IMR-90 (cell line): ENCODE data around the gene TMEFF1. TPM values are rescaled to one million over a fixed set of nuclear protein-coding genes. Genes with fewer than 3 reads are reported as not detected.

Experiments used
- ATAC-seq: fragments of 200-7000 bp; cut with Tn5 transposase; 2 replicates; pipeline ENCODE4 v1.9.1; 2020; ENCODE audit warnings: low read depth, mild to moderate bottlenecking, moderate library complexity
- BruUV-seq: library from RNA; stranded (reverse); fragments of 400-500 nt; replicated peaks from 2 replicates; lab custom pipeline; 2021; lab: Mats Ljungman, UMichigan
- CTCF ChIA-PET: fragments of 300-600 bp; formaldehyde crosslinking; extraction: SDS; loops from one replicate; lab custom pipeline; 2021; ENCODE audit warnings: antibody characterized with exemption; lab: Yijun Ruan, JAX
- POLR2A ChIA-PET: fragments of 300-600 bp; sonication (Branson Sonifier 250); formaldehyde crosslinking; loops from one replicate; lab custom pipeline; 2022; ENCODE audit warnings: antibody characterized with exemption; ENCODE audit not compliant: unreplicated experiment; lab: Charles Lee
- DNase-seq: peaks from one replicate; pipeline ENCODE4 v3.0.0; 2013
- H2AFZ ChIP-seq: replicated peaks from 2 replicates; pipeline ENCODE3; 2013; ENCODE audit warnings: low read length, mild to moderate bottlenecking; ENCODE audit not compliant: poor library complexity
- H2AK5ac ChIP-seq: 2 replicates; pipeline ENCODE4 v1.6.1; 2013; ENCODE audit warnings: low read depth, low read length, inconsistent platforms
- H2AK9ac ChIP-seq: replicated peaks from 2 replicates; pipeline ENCODE3; 2013; ENCODE audit warnings: mild to moderate bottlenecking, low read depth, low read length, moderate library complexity; ENCODE audit not compliant: poor library complexity
- H2BK120ac ChIP-seq: 2 replicates; pipeline ENCODE4 v1.6.1; 2013; ENCODE audit warnings: low read depth, low read length, inconsistent platforms
- H2BK15ac ChIP-seq: 3 replicates; pipeline ENCODE4 v1.6.1; 2013; ENCODE audit warnings: low read depth, low read length, inconsistent platforms
- H2BK20ac ChIP-seq: 2 replicates; pipeline ENCODE4 v1.6.1; 2013; ENCODE audit warnings: low read depth, mild to moderate bottlenecking, inconsistent platforms, low read length, moderate library complexity
- H2BK5ac ChIP-seq: 2 replicates; pipeline ENCODE4 v1.6.1; 2013; ENCODE audit warnings: mild to moderate bottlenecking, low read depth, low read length, inconsistent platforms; ENCODE audit not compliant: poor library complexity, severe bottlenecking
- H3K14ac ChIP-seq: replicated peaks from 2 replicates; pipeline ENCODE4 v1.6.1; 2013; ENCODE audit warnings: low read depth, low read length, inconsistent platforms
- H3K18ac ChIP-seq: 2 replicates; pipeline ENCODE4 v1.6.1; 2013; ENCODE audit warnings: low read depth, low read length, control low read depth
- H3K23ac ChIP-seq: 2 replicates; pipeline ENCODE4 v1.6.1; 2013; ENCODE audit warnings: low read depth, low read length, inconsistent platforms
- H3K27ac ChIP-seq: 2 replicates; pipeline ENCODE4 v1.5.1; 2013; ENCODE audit warnings: mild to moderate bottlenecking, control low read depth, low read length; ENCODE audit not compliant: insufficient read depth
- H3K27me3 ChIP-seq: 2 replicates; pipeline ENCODE4 v1.6.1; 2013; ENCODE audit warnings: low read length; ENCODE audit not compliant: control insufficient read depth, insufficient read depth
- H3K36me3 ChIP-seq: 2 replicates; pipeline ENCODE4 v1.6.1; 2013; ENCODE audit warnings: low read length, mixed read lengths; ENCODE audit not compliant: control insufficient read depth, insufficient read depth
- H3K4ac ChIP-seq: 2 replicates; pipeline ENCODE4 v1.6.1; 2013; ENCODE audit warnings: low read depth, low read length, inconsistent platforms
- H3K4me1 ChIP-seq: 2 replicates; pipeline ENCODE4 v1.6.1; 2013; ENCODE audit warnings: low read length, mixed read lengths; ENCODE audit not compliant: control insufficient read depth, insufficient read depth
- H3K4me2 ChIP-seq: 2 replicates; pipeline ENCODE4 v1.6.1; 2013; ENCODE audit warnings: low read depth, mild to moderate bottlenecking, control low read depth, low read length, moderate library complexity
- H3K4me3 ChIP-seq: 2 replicates; pipeline ENCODE4 v1.5.1; 2013; ENCODE audit warnings: low read depth, mild to moderate bottlenecking, control low read depth, low read length, moderate library complexity; ENCODE audit not compliant: insufficient read depth
- H3K56ac ChIP-seq: 2 replicates; pipeline ENCODE4 v1.6.1; 2013; ENCODE audit warnings: low read length, inconsistent platforms; ENCODE audit not compliant: insufficient read depth; ENCODE audit errors: extremely low read depth
- H3K79me1 ChIP-seq, 2 experiments: 2 replicates each; pipeline ENCODE4 v1.6.1; 2013; ENCODE audit warnings: low read length in 2 of 2, inconsistent platforms in 1 of 2, low read depth in 1 of 2
- H3K9ac ChIP-seq: 2 replicates; pipeline ENCODE4 v1.6.1; 2013; ENCODE audit warnings: low read depth, low read length, control low read depth
- H3K9me1 ChIP-seq: 2 replicates; pipeline ENCODE4 v1.6.1; 2013; ENCODE audit warnings: low read length, inconsistent platforms; ENCODE audit not compliant: insufficient read depth
- H3K9me3 ChIP-seq: 2 replicates; pipeline ENCODE4 v1.6.1; 2013; ENCODE audit warnings: low read length; ENCODE audit not compliant: control insufficient read depth, insufficient read depth
- H4K20me1 ChIP-seq: 2 replicates; pipeline ENCODE4 v1.6.1; 2013; ENCODE audit warnings: low read length, inconsistent platforms; ENCODE audit not compliant: insufficient read depth
- H4K5ac ChIP-seq: 2 replicates; pipeline ENCODE4 v1.6.1; 2013; ENCODE audit warnings: mild to moderate bottlenecking, low read depth, low read length, control low read depth
- H4K8ac ChIP-seq, 2 experiments: 2 replicates each; pipeline ENCODE4 v1.6.1; 2013; ENCODE audit warnings: low read depth in 2 of 2, low read length in 2 of 2, control low read depth in 1 of 2, inconsistent platforms in 1 of 2
- H4K91ac ChIP-seq: 2 replicates; pipeline ENCODE4 v1.6.1; 2013; ENCODE audit warnings: low read depth, low read length, inconsistent platforms; ENCODE audit not compliant: insufficient read depth
- BHLHE40 ChIP-seq: fragments of 150-350 bp; IDR thresholded peaks from 2 replicates; pipeline ENCODE4 v1.6.1; 2016; ENCODE audit warnings: mild to moderate bottlenecking, low read depth, low read length
- CTCF ChIP-seq: conservative IDR thresholded peaks from 2 replicates; pipeline ENCODE4 v1.5.1; 2012; ENCODE audit warnings: mild to moderate bottlenecking, low read depth, low read length, improper control_type of control experiment
- MAZ ChIP-seq: IDR thresholded peaks from 2 replicates; pipeline ENCODE4 v1.6.1; 2012; ENCODE audit warnings: low read depth, mild to moderate bottlenecking, low read length, improper control_type of control experiment, moderate library complexity, borderline replicate concordance
- RFX5 ChIP-seq: IDR thresholded peaks from 2 replicates; pipeline ENCODE4 v1.8.0; 2012; ENCODE audit warnings: low read depth, mild to moderate bottlenecking, low read length, moderate library complexity
- WGBS, 2 experiments: methylation state at CpG; one replicate each; pipeline versions ENCODE4 v1.1.5 to v1.1.7; 2013; ENCODE audit warnings: missing lambda C conversion rate in 2 of 2; ENCODE audit not compliant: insufficient read length in 1 of 2; ENCODE audit errors: extremely low coverage in 2 of 2; 5-methylcytosine and 5-hydroxymethylcytosine counted together
- dilution Hi-C: fragments of 300-500 bp; cut with HindIII; formaldehyde crosslinking; loops from one replicate; pipeline ENCODE4 v1.14.3; 2018; ENCODE audit warnings: low sequenced_read_pairs; ENCODE audit not compliant: unreplicated experiment
- in situ Hi-C: fragments of 300-500 bp; cut with MboI; formaldehyde crosslinking; loops from 3 replicates; pipeline ENCODE4 v1.14.3; 2019; ENCODE audit warnings: low sequenced_read_pairs, inconsistent platforms, mixed read lengths
- intact Hi-C: fragments of 100-400 bp; cut with micrococcal nuclease; formaldehyde crosslinking; loops from 2 replicates; pipeline ENCODE4 v1.10.0; 2022
- polyA plus RNA-seq, 3 experiments: library from polyadenylated mRNA; depleted of rRNA; stranded (reverse); fragments of >200 nt; gene quantifications; 2 replicates each; pipeline ENCODE4 v1.2.3, GENCODE V29; 2012; ENCODE audit warnings: low replicate concordance in 1 of 3
- total RNA-seq: library from RNA; depleted of rRNA; stranded (reverse); fragments of >200 nt; gene quantifications from 2 replicates; pipeline ENCODE4 v1.2.3, GENCODE V29; 2012; rRNA removed

TMEFF1 gene
- total and polyA plus RNA-seq, 2 of the 4 experiments (the other 2 are of a cell fraction): 0.62 to 0.90 TPM

DNA sequence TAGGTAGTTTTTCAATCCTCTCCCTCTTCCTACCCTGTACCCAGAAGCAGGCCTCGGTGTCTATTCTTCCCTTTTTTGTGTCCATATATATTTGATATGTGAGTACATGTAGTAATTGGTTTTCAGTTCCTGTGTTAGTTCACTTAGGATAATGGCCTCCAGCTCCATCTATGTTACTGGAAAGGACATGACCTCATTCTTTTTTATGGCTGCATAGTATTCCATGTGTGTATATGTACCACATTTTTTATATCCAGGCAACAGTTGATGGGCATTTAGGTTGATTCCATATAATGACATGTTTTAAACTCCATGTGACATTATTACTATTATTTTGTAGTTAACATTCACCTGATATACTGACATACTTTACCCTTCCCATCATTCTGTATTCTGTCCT, 154.0 kb downstream of the TMEFF1 start:
- CTCF ChIA-PET: no interaction called here
- Histone ChIP-seq H3K9me3 (no peaks in the 10 kb centered on the region), H2BK15ac (no peak overlapping the region), H3K14ac (no peak overlapping the region), H4K8ac (no peak overlapping the region), H3K79me1 (no peaks in the 10 kb centered on the region), H2BK120ac (no peak overlapping the region), H2AK9ac (no peak overlapping the region), H3K4ac (no peak overlapping the region), H3K4me3 (no peak overlapping the region), H3K27ac (no peak overlapping the region), H2AFZ (no peak overlapping the region), H3K23ac (no peak overlapping the region), H2AK5ac (no peak overlapping the region), H3K27me3 (no peaks in the 10 kb centered on the region; the same call in 1 of the 2 replicates), H4K5ac (no peak overlapping the region), H3K18ac (no peak overlapping the region), H2BK5ac (no peak overlapping the region), H3K9ac (no peak overlapping the region), H3K9me1 (no peaks in the 10 kb centered on the region), H3K36me3 (no peaks in the 10 kb centered on the region), H4K91ac (no peak overlapping the region), H3K56ac (no peak overlapping the region), H3K4me1 (no peaks in the 10 kb centered on the region), H2BK20ac (no peak overlapping the region), H3K4me2 (no peak overlapping the region), H4K20me1 (no peaks in the 10 kb centered on the region)
- WGBS, 2 experiments: no CpG with 5 or more reads among the region's 1 CpG
- intact Hi-C loops (no loop called here), in situ Hi-C loops (no loop called here), dilution Hi-C loops (no loop called here)
- BruUV-seq: no TSS peak
- no peak for ATAC-seq
- no peak for DNase-seq
- POLR2A ChIA-PET: no interaction called here
- TF ChIP-seq RFX5: no peak
- TF ChIP-seq BHLHE40: no peak
- no peak for TF ChIP-seq MAZ
- TF ChIP-seq CTCF: no peak

Other genes starting within 250 kb of the TMEFF1 start
- 43.9 and 53.3 TPM in 2 replicates for gene TEX10, start 120.2 kb upstream of the TMEFF1 start, total RNA-seq
- gene TEX10, start 120.2 kb upstream of the TMEFF1 start, polyA plus RNA-seq (2012; rRNA removed): 14.5 and 16.2 TPM in 2 replicates
- 55.9 and 71.1 TPM in 2 replicates for gene MSANTD3, start 46.0 kb upstream of the TMEFF1 start, total RNA-seq
- 45.3 and 45.5 TPM in 2 replicates for gene MSANTD3, start 46.0 kb upstream of the TMEFF1 start, polyA plus RNA-seq (2012; rRNA removed)
- gene CAVIN4, start 104.9 kb downstream of the TMEFF1 start, total RNA-seq: 2.2 and 4.2 TPM in 2 replicates
- gene CAVIN4, start 104.9 kb downstream of the TMEFF1 start, polyA plus RNA-seq (2012; rRNA removed): 2.3 and 2.6 TPM in 2 replicates